AG09309 (cell line): ENCODE measurements around the gene PCSK5.
A peak's percentile ranks its signal among the peaks of the same experiment; 100 is the strongest.

Experiments
- DNase-seq: peaks from one replicate; pipeline ENCODE4 v3.0.0-alpha.2; 2010; ENCODE audit warnings: low read depth
- H3K4me3 ChIP-seq: 2 replicates; pipeline ENCODE4 v1.5.1; 2011; ENCODE audit warnings: mild to moderate bottlenecking, low read depth, low read length, moderate library complexity; ENCODE audit not compliant: control insufficient read depth
- CTCF ChIP-seq: IDR thresholded peaks from 2 replicates; pipeline ENCODE4 v1.5.1; 2011; ENCODE audit warnings: mild to moderate bottlenecking, low read depth, low read length, inconsistent platforms; ENCODE audit not compliant: insufficient read depth, control insufficient read depth; ENCODE audit errors: missing control alignments

Gene PCSK5

DNA sequence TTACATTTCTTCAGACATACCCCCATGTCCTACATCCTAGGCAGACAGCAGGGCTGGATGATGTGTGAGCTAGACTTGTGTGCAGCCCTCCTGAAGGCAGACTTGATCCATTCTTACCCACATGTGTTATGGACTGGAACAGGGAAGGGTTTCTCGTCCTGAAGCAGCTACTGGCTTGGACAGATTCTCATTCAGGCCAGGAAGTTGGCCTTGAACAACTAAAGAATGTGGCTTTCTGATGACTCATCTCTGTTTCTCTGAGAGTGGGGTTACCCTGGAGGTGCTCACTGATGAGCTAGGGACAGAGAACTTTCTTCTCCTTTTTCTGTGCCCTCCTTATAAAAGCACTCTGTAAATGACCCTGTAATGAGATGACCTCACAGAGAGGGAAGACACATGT lies 246.5 kb downstream of the PCSK5 start:
- peak; percentile 5 for DNase-seq
- no peak overlapping the region for H3K4me3 ChIP-seq
- no peak for TF ChIP-seq CTCF

DNA sequence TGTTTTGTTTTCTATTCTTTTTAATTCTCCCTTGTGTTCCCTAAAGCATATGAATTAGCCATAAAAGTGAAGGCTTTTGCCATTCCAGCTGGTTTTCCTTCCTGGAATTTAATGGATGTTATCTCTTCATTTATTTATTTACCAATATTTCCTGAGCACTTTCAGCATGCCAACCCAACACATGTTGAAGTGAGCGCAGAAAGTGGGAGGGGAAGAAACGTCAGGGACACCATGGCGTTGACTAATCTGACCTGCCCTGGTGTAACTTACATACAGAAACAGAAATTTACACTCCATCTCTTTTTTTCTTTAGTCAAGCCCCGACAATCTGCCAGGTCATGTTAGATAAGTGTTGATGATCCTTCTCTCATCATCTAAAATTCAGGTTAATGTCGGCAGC lies 247.5 kb downstream of the PCSK5 start:
- TF ChIP-seq CTCF, result no peak
- no peak for DNase-seq

DNA sequence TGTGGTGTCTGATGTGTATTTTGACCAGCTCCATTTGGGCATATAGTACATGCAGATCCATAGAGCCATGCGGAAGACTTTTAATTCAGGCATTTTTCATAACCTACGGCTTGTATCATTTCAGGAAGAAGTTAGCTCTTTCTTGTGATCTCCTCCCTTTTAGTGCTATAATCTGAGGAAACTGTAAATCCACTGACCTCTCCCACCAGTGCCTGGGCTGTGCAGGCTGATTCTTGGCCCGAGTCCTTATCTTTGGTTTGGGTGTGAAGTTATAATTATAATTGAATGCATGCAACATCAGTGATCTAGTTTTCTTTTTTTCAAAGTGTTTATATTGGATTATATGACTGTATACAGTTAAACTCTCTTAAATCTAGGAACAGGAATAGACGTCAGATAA lies 247.9 kb downstream of the PCSK5 start:
- no peak overlapping the region for H3K4me3 ChIP-seq
- DNase-seq, result no peak
- no peak for TF ChIP-seq CTCF

More for the DNA sequence above, 247.5 kb downstream of the PCSK5 start:
- H3K4me3 ChIP-seq, result no peak overlapping the region

DNA sequence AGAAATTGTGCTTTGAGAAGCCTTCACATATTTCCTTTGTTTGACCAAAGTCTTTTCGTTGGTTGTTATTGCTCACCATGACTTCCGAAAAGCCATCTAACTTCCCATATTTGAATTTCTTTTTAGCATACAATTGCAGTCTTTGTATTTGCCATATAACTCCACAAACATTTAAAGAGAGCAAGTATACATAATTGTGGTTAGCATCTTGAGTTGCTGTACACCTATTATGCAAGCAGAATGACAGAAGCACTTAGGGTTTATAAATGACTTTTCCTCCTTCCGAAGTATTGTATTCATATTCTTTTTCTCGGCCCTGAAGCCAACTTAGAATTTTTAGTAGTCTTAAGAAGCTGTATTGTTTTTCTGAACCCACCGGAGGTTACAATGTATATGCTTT lies 253.4 kb downstream of the PCSK5 start:
- DNase-seq, result no peak
- TF ChIP-seq CTCF, result no peak
- no peak overlapping the region for H3K4me3 ChIP-seq

- TF ChIP-seq CTCF, result no peak
- no peak overlapping the region for H3K4me3 ChIP-seq
- no peak for DNase-seq
Observed at GRCh38 chr9:76150013-76150412, 259.5 kb downstream of the PCSK5 start.

DNA sequence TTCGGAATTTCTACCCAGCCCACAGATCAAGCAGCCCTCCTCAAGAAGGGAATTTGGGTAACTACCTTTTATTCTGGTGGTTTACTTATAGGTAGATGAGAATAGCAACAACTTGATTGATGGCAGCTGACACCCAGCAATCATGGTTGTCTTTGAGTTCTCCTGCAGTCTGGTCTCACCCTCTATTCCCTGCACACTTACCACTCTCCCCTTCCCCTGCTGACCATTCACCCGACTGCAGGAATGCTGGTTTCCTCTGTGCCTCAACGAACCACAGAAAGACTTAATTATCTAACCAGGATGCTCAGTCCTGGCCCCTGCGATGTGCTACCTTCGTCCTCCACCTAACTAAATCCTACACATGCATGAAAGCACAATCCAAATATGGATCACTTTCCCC lies 260.8 kb downstream of the PCSK5 start:
- no peak for DNase-seq
- no peak for TF ChIP-seq CTCF
- no peak overlapping the region for H3K4me3 ChIP-seq

- DNase-seq, result no peak
- no peak for TF ChIP-seq CTCF
- H3K4me3 ChIP-seq, result no peak overlapping the region
Observed at GRCh38 chr9:76153339-76153738, 262.9 kb downstream of the PCSK5 start.
